ENCODE results near the gene FARSB.

GRCh38 chr2:222563106-222563718, 92.7 kb downstream of the FARSB start:
- TF ChIP-seq EZH2 (IDR thresholded peaks at IDR 0.05; ENCODE audit: insufficient read depth, poor library complexity, severe bottlenecking) (no peak), EZH2phosphoT487 (IDR thresholded peaks at IDR 0.05; ENCODE audit: insufficient read depth, low read depth) (no peak)
